GM21526 (cell line): ENCODE measurements around the gene GRIK1.

Experiments
- ATAC-seq: cut with Tn5 transposase; IDR thresholded peaks from one replicate; pipeline ENCODE4 v1.9.1; 2021; ENCODE audit warnings: moderate library complexity; ENCODE audit not compliant: unreplicated experiment, low FRiP score

The GRIK1 gene

DNA sequence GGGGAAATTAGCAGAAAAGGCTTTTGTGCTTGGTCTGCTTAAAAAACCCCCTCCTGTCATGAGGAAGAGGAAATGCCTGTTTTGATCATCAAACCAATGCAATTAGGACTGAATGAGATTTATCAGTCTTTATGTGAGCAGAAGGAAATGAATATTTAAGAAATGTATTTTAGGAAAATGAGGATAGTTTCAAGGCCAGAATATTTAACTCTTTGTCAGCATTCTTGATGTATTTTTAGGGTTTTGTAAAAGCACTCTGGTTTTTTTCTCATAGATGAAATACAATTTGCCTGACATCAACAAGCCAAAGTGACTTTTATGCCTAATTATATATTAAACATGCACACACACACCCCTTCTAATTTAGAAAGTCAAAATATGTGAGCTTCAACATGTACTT, 213.8 kb downstream of the GRIK1 start:
- no peak for ATAC-seq

DNA sequence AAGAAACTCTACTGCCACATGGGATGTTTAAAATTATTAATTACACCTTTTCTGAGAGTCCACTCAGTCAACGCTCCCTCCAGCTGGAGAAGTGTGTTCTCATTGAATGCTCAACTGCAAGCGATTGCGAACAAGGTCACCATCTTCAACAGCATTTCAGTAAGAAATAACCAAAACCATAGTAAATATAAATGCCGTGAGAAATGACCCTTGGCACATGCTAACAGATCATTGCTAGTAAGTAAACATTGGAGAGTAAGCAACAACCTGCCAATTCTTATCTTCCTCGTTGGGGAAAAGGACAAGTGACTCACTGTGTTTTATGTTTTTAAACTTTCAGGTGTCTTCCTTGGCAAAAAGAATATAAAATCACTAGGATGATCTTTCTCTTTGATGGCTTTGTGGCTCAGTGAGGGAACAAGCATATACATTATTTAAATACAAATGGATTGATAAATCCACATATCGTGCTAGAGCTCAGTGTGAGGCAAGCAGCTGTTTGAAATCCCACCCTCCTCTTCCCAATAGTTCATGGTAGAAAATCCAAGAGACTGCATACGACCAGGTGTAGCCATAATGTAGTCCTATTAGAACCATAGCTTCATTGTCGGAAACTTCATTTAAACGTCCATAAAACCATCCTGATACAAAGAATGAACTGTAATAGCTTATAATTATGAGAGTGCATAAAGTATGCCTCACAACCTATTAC, 214.6 kb downstream of the GRIK1 start:
- no peak for ATAC-seq

DNA sequence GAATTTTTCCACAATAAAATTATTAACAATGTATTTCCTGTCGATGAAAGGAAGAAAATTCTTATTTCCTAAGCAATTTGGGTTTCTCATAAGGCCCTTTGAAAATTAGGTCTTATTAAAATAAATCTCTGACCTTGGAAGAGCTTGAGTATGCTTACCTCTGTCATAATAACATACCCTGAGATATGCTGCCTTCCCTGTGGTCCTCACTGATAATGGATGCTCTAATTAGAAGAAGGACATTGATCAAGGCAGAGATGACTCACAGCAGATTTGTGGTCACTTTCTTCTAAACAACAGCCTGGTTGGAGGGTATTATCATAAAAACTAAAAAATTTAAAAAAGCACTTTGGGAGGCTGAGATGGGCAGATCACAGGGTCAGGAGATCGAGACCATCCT, 217.8 kb downstream of the GRIK1 start:
- ATAC-seq, result no peak

DNA sequence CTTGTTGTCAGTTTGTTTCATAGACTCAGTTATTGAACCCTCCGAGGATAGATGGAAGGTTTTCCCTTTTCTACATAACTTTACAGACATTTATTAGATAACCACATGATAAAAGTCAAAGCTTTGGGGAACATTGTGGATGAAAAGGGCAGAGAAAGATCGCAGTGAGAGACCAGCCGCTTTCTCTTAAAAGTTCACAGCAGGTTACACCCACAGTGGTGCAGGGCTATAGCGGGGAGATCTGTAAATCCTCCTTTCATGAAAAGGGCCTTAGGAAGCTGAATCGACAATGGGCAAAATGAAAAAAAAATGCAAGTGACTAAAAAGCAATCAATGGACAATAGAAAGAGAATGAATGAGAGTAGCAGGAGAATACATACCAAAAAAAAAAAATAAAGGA, 218.6 kb downstream of the GRIK1 start:
- ATAC-seq, result no peak

DNA sequence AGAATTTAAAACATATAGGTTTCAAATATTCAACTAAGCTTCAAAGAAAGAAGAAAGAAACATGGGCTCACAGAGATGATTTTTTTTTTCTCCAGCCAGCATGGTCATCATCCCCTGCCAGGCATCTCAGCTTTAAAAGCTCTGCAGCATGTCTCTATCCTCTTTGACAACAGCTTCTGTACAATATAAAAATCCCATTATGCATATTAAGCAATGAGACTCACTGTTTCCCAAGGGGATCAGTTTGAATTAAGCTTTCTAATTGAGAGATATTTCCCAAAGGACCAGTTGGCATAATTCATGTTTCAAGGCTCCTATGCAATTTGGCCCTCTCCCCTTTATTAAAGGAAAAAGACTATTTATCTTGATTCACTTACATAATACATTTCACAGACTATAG, 220.3 kb downstream of the GRIK1 start:
- ATAC-seq, result no peak

DNA sequence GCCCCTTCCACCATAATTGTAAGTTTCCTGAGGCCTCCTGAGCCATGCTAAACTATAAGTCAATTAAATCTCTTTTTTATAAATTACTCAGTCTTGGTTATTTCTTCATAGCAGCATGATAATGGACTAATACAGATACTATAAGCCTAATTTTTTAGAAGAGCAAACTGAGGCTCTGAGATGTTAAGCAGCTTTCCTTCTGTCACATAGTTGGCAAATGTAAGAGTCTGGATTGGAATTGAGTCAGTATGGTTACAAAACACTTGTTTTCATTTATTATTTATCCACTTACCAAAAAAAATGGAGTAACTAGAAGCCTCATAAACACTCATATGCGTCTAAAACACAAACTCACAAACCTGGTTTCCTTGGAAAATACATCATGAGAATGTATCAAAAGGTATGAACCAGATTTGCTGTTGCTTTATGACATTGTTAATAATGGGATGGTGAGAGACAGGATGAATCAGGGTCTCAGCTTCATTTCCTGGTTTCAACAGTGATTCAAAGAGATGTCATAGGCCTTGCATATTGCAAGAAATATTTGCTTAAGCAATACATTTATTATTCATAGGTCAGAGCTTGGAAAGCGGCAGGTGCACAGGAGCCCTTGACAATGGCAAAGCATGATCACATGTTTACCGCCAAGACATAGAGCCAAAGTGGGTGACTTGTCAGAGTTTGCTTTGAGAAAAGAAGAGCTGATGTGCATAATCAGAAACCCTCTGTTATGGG, 221.5 kb downstream of the GRIK1 start:
- ATAC-seq, result no peak

DNA sequence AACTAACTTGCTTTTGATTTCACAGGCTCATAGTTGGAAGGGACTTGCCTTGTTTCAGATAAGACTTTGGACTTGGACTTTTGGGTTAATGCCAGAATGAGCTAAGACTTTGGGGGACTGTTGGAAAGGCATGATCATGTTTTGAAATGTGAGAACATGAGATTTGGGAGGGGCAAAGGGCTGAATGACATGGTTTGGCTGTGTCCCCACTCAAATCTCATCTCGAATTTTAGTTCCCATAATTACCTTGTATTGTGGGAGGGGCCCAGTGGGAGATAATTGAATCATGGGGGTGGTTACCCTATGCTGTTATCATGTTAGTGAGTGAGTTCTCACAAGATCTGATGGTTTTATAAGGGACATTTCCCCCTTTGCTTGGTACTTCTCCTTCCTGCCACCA, 222.1 kb downstream of the GRIK1 start:
- ATAC-seq, result no peak

DNA sequence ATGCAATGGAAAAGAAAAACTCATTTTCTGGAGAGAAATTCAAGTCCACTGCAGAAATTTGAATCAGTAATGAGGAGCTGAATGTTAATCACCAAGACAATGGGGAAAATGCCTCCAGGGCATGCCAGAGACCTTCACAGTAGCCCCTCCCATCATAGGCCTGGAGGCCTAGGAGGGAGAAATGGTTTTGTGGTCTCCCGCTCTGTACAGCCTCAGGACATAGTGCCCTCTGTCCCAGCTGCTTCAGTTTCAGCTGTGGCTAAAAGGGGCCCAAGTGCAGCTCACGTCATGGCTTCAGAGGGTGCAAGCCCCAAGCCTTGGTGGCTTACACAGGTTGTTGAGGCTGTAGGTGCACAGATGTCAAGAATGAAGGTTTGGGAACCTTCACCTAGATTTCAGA, 223.0 kb downstream of the GRIK1 start:
- ATAC-seq, result no peak

DNA sequence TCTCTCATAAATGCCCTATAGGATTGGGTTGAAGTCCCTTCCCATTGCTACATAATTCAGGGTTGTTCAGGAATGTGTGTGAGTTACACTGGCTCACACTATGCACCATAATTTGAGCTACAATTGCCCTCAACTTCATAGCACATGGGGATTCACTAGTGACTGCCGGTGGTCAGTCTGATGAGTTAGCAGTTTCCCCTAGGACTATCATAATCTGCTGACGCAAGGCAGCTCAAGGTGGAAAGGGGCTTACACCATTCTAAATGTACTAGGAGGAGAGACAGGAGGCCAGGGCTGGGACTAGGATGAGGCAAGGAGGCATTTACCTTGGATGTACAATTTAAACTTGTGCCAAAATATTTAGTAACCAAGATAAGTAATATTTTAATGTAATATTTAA, 224.7 kb downstream of the GRIK1 start:
- ATAC-seq, result no peak

DNA sequence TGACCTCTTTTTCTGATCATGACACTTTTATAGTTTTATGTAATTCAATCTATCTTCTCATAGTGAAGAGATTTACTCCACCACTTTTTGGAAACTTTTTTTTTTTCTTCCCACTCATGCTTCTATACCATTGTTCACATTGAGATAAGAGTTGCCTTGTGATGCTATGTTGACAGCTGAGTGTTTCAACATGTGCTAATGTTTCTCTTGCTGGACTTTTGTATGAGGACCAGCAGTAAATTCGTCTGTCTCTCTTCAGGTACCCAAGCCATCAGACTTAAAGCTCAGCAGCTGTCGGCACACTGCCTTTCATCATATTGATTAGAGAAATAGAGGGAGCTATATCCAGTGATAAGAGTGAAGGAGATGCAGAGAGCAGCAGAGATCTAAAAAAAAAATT, 227.0 kb downstream of the GRIK1 start:
- ATAC-seq, result no peak

DNA sequence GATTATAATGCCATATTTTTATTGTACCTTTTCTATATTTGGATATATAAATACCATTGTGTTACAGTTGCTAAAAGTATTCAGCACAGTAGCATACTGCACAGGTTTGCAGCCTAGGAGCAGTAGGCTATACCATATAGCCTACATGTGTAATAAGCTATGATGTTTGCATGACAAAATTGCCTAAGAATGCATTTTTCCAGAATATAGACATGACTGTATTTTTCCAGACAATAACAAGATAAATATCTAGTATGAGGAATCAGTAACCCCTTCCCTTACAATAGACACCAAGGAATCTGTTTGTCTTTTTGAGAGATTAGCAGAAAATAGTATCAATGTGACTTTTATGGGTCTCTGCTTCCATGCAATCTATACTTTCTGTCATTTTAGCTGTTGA, 228.6 kb downstream of the GRIK1 start:
- no peak for ATAC-seq

DNA sequence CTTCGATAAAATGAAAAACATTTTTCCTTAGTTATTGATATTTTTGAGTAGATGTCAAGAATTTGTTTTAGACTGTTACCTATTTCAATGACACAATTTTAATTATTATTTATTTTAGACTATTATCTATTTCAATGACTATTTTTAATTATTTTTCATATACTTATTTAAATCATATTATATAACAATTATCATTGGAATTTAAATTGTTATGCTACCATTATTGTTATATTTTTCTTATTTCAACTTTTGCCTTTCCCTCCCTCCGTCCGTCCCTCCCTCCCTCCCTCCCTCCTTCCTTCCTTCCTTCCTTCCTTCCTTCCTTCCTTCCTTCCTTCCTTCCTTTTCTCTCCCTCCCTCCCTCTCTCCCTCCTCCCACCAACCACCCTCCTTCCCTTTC, 229.3 kb downstream of the GRIK1 start:
- ATAC-seq, result no peak

DNA sequence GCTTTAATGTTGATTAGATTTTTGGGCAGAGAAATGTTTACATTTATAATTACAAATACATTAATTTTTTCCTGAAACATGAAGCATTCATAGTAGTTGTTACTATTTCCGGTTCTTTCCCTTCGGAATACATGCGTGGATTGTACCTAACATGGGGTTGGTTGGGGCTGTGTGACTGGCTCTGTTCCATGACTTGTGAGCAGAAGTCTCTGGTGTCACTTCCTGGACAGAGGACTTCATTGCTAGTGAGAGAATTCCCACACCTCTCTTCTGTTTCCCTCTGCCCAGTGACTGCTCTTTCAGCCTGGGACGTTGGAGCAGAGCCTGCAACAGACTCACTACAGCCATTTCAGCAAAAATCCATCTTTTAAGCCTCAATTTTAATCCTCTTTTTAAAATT, 231.4 kb downstream of the GRIK1 start:
- no peak for ATAC-seq

DNA sequence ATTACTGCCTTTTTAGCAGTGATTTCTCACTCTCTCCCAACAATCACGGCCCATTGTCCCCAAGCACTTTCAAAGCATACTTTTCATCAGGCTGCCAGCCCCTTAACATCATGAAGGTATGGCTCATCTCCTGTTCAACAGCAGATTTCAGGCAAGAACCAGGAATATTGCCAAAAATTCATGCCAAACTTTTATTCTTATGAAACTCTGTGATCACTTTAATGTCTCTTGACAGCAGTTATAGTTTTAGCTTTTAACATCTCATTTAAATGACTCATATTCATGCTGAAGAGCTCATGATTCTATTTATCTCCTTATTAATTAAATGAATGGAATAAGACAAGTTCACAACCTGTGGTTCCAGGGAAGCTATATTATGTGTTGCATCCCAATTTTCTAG, 235.1 kb downstream of the GRIK1 start:
- ATAC-seq, result no peak

DNA sequence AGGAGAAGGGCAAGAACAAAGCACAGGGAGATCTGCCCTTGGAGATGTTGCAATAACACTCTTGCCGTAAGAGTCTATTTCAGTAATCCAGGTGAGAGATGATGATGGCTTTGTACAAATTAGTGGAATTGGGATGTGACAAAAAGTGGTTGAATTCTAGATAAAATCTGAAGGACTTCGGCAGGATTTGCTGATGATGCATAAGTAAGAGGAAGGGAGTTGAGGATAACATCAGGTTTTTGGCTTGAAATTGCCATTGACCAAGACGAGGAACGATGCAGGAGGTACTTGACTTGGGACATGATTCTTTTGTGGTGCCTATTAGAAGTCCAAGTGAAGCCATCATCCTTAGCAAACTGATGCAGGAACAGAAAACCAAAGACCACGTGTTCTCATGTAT, 238.1 kb downstream of the GRIK1 start:
- no peak for ATAC-seq

DNA sequence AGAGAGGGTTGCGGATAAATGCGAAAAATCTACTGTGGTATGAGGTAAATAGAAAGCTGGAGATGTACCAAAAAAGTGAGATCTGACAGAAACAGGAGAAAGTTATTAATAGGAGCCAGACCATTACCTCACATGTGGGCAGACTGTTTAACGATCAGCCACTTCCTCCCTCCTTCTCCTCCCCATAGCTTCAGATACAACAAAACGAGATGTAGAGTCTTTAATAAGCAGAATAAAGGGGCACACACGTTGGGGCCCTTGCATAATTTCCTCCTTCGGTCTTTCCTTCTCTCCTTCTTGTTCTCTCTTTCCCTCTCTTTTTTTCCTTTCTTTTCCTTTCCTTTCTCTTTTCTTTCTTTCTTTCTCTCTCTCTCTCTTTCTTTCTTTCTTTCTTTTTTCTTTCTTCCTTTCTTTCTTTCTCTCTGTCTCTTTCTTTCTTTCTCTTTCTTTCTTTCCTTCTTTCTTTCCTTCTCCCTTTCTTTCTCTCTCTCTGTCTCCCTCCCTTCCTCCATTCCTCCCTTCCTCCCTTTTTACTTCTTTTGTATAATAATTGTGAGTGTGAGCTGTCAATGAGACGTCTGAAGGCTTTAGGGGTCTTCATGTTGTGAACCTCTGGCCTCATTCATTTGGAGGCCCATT, 242.1 kb downstream of the GRIK1 start:
- ATAC-seq, result peak; percentile 86

DNA sequence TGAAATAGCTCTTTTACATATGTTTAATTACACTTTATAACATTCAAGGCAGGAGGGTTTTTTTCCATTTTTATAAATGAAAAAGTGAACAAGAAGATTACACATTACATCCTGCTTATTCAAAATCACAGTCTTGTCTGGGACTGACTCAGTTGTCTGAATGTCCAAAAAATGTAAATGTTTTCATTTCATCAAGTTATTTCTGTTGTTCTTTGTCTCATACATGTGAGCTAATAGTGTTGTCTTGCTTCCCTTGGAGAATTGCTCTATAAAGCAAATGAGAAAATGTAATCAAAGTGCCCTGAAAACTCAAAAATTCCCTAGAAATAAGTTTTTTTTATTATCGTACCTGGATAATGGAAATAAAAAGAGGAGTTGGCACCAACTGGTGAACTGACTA, 242.9 kb downstream of the GRIK1 start:
- no peak for ATAC-seq

DNA sequence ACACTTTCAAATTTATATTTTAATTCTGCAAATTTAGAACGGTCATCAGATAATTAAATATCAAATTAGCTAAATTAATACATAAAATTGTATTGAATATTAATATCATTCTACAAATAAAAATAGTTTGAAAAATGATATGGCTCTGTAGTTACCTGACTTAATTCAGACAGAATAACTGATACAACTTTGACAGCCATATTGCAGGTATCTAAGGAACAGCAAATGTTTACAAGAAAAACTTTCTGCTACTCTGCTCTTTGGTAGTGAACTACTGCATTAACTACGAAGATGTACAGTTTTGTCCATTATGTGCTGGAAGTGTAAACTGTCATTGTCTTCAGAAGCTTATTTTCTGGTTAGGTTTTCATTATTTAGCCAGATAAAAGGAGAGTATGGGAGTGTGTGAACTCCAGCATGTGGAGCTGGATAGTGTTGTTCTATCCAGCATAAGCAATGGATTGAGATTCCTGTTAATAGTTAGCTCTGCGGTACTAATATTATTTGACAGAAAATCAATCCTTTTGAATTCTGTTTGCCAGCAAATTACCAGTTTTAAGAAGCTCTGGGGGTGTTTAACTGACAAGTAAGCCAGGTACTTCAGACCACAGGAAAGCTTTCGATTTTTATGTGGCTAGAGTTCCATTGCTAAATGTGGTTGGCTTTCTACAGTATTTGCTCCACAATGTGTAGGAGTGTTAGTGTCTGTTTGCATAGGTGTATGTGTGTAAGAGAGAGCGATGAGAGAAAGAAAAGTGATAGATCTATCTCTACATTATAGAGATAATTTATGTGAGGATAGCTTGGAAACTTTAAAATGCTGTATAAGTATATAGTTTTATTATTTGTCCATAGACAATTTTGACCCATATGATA, 247.9 kb downstream of the GRIK1 start:
- no peak for ATAC-seq

DNA sequence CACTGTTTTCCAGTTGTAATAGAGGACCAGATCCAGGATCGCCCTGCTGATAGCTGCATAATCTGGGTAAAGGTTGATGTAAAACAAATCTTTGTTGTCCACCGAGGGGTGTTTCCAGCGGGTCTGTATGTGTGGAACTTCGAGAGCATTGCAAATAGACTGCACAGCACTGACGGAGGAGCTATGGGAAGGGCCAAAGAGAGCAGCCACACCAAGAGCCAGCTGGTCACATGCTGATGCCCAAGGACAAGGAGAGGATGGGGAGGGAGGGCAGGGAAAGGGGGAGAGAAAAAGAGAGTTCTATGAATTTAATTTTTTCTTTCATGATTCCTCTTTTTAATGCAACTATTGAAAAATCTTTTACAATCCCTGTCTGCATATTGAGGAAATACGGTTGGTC, 250.0 kb downstream of the GRIK1 start:
- ATAC-seq, result no peak

DNA sequence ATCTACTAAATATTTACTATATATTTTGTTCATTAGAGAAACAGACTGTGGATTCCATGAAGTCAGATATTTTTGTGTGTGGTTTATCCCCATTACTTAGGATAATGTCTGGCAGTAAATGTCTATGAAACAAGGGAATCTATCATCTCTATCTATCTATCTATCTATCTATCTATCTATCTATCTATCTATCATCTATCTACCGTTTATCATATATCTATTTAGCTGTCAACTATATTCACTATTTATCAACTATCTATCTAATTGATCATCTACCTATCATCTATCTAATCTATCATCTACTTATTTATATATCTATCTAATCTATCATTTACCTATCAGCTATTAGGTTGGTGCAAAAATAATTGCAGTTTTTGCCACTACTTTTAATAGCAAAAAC, 255.7 kb downstream of the GRIK1 start:
- no peak for ATAC-seq

DNA sequence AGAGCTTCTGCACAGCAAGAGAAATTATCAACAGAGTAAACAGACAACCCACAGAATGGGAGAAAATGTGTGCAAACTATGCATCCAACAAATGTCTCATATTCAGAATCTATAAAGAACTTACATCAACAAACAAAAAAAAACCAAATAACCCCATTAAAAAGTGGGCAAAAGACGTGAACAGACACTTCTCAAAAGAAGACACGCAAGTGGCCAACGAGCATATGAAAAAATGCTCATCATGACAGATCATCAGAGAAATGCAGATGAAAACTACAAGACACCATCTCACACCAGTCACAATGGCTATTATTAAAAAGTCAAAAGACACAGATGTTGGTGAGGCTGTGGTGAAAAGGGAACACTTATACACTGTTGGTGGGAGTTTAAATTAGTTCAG, 257.0 kb downstream of the GRIK1 start:
- no peak for ATAC-seq
